ENCODE data around the gene ADGRA1.
"Not testable (repeated sequence)": the region's sequence is repeated elsewhere in the genome, so short reads cannot be mapped to it uniquely, and the experiment has no call there.

Gene ADGRA1

GRCh38 chr10:133048926-133049325 lies 38.8 kb upstream of the ADGRA1 start:
- no peaks in the 10 kb centered on the region for H3K4me1 Mint-ChIP-seq (ENCODE audit: low read depth)
- H3K27ac Mint-ChIP-seq, result no peak overlapping the region
- H3K27me3 Mint-ChIP-seq, result no peaks in the 10 kb centered on the region
- no peaks in the 10 kb centered on the region for H3K9me3 Mint-ChIP-seq (ENCODE audit: low read depth)
- no peak overlapping the region for H3K4me3 Mint-ChIP-seq
- no peaks in the 10 kb centered on the region for H3K36me3 Mint-ChIP-seq

- H3K4me1 Mint-ChIP-seq (ENCODE audit: low read depth), result no peaks in the 10 kb centered on the region
Observed at GRCh38 chr10:133049639-133050038, 38.1 kb upstream of the ADGRA1 start.

GRCh38 chr10:133050371-133050770 lies 37.4 kb upstream of the ADGRA1 start:
- Mint-ChIP-seq H3K27me3 (no peaks in the 10 kb centered on the region), H3K27ac (no peak overlapping the region), H3K9me3 (ENCODE audit: low read depth) (no peaks in the 10 kb centered on the region), H3K4me3 (no peak overlapping the region), H3K4me1 (ENCODE audit: low read depth) (no peaks in the 10 kb centered on the region), H3K36me3 (no peaks in the 10 kb centered on the region)

More at GRCh38 chr10:133049639-133050038, 38.1 kb upstream of the ADGRA1 start:
- Mint-ChIP-seq H3K27me3 (no peaks in the 10 kb centered on the region), H3K27ac (no peak overlapping the region), H3K4me3 (no peak overlapping the region), H3K9me3 (ENCODE audit: low read depth) (no peaks in the 10 kb centered on the region), H3K36me3 (no peaks in the 10 kb centered on the region)

DNA sequence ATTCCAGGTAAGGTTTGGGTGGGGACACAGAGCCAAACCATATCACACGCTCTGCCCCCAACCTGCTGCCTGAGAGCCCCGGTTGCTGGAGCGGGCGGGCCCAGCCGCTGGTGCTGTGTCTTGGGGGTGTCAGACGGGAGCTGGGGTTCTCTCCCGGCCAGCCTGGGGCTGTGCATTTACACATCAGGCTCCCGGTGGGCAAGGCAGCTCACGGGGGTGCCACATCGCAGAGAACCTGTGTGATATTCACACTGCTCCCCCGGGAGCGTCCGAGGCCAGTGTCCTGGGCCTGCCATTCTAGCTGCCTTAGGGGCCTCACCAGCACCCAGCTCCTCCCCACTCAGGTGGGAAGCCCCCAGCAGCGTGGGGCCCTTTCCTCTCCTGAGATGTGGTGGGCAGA lies 35.6 kb upstream of the ADGRA1 start:
- H3K27ac Mint-ChIP-seq, result no peak overlapping the region
- H3K4me1 Mint-ChIP-seq (ENCODE audit: low read depth), result peaks cover 6% of the 10 kb centered on the region
- H3K36me3 Mint-ChIP-seq, result no peaks in the 10 kb centered on the region
- no peak overlapping the region for H3K4me3 Mint-ChIP-seq
- no peaks in the 10 kb centered on the region for H3K9me3 Mint-ChIP-seq (ENCODE audit: low read depth)
- H3K27me3 Mint-ChIP-seq, result no peaks in the 10 kb centered on the region

GRCh38 chr10:133053527-133054133 lies 34.1 kb upstream of the ADGRA1 start:
- H3K27me3 Mint-ChIP-seq; H3K4me3 Mint-ChIP-seq; H3K27ac Mint-ChIP-seq; H3K36me3 Mint-ChIP-seq; H3K9me3 Mint-ChIP-seq (ENCODE audit: low read depth): not testable (repeated sequence)
- peaks cover 14% of the 10 kb centered on the region for H3K4me1 Mint-ChIP-seq (ENCODE audit: low read depth)

GRCh38 chr10:133055470-133055869 lies 32.3 kb upstream of the ADGRA1 start:
- no peaks in the 10 kb centered on the region for H3K36me3 Mint-ChIP-seq
- H3K9me3 Mint-ChIP-seq (ENCODE audit: low read depth), result no peaks in the 10 kb centered on the region
- H3K4me1 Mint-ChIP-seq (ENCODE audit: low read depth), result peaks cover 21% of the 10 kb centered on the region
- no peak overlapping the region for H3K27ac Mint-ChIP-seq
- H3K27me3 Mint-ChIP-seq, result no peaks in the 10 kb centered on the region
- H3K4me3 Mint-ChIP-seq, result no peak overlapping the region

DNA sequence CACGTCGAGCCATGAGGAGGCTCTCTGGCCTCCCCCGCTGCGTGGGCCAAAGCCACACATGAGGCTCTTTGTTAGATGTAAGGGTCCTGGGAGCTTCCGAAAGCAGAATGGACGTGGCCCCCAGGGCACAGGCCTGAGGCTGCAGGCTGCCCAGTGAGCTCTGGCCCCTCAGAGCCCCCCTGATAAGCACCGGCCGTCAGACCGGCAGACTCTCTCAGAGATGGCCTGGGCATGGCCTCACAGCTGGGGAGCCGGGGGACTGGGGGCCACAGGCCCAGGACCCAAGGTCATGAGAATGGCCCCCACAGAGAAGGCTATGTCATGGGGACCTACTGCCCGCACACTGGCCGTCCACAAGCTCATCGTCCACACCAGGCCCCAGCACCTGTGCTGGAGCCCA lies 31.7 kb upstream of the ADGRA1 start:
- Mint-ChIP-seq H3K4me1 (ENCODE audit: low read depth) (peaks cover 21% of the 10 kb centered on the region), H3K27ac (no peak overlapping the region), H3K27me3 (no peaks in the 10 kb centered on the region), H3K36me3 (no peaks in the 10 kb centered on the region), H3K4me3 (no peak overlapping the region), H3K9me3 (ENCODE audit: low read depth) (no peaks in the 10 kb centered on the region)

DNA sequence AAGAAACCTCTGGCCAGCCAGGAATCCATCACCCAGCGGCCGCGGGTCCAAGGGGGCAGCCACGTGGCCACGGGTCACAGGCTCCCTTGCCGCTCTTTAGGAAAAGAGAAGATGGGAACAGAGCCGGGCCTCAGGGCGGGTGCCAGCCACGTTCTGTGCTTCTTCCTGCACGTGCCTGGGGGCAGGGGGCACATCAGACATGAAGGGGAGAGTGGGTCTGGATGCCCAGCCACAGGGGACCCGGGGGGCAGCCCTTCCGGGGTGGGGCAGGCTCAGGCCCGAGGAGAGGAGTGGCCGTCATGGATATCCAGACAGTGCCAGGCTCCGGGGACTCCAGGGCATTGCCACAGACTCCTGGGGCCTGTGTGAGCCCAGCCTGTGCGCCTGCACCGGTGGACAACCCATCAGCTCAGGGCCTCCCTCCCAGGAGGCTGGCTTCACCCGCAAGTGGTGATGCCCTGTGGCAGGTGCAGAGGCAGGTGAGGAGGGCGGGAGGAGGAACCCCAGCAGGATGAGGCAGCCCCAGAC lies 31.0 kb upstream of the ADGRA1 start:
- Mint-ChIP-seq H3K9me3 (ENCODE audit: low read depth) (no peaks in the 10 kb centered on the region), H3K4me1 (ENCODE audit: low read depth) (peaks cover 21% of the 10 kb centered on the region), H3K36me3 (no peaks in the 10 kb centered on the region), H3K27ac (no peak overlapping the region), H3K4me3 (no peak overlapping the region), H3K27me3 (no peaks in the 10 kb centered on the region)

DNA sequence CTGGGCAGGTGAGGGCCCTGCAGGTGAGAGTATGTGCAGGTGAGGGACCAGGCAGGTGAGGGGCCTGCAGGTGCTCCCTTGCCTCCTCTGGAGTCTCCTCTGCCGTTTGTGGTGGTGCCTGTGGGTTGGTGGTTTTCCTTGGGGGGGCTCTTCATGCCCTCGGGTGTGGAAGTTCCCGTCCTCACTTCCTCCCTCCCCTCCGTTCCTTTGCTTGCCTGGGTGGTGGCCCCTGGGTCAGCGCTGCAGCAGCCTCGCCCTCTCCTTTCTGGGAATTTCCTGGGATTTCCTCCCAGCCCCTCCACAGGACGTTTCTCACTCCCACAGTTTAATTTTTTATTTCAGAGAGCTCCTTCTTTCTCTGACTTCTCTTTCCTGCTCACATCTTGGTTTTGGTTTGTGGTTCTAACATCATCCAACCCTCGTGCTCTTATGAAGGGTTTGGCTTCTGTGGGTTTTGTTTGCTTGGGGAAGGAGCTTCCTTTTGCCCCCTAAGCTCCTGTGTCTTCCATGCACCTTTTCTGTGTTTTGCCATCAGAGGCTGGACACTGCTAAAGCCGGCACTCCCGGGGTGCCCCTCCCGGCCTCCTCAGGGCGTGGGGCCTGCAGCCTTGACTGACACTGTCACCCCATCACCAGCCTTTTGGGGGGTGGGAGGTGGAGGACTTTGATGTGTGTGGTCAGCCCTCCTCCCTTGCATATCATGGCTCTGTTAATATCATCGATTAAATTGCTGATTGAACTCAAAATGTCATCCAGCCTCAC lies 29.2 kb upstream of the ADGRA1 start:
- Mint-ChIP-seq H3K9me3 (ENCODE audit: low read depth) (no peaks in the 10 kb centered on the region), H3K4me3 (peak overlapping the region; percentile 12), H3K4me1 (ENCODE audit: low read depth) (peaks cover 21% of the 10 kb centered on the region), H3K27ac (no peak overlapping the region), H3K27me3 (no peaks in the 10 kb centered on the region), H3K36me3 (no peaks in the 10 kb centered on the region)

DNA sequence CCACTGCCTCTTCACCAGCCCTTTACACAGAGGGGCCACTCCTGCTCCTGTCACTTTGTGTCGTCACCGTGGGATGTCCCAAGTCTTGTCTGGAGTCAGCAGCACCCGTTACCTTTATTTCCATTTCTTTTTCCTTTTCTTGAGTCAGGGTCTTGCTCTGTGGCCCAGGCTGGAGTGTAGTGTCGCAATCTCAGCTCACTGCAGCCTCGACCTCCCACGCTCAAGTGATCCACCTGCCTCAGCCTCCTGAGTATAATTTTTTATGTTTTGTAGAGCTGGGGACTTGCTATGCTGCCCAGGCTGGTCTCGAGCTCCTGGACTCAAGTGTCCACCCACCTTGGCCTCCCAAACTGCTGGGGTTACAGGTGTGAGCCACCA lies 28.6 kb upstream of the ADGRA1 start:
- Mint-ChIP-seq H3K27ac (no peak overlapping the region), H3K27me3 (no peaks in the 10 kb centered on the region), H3K4me3 (no peak overlapping the region), H3K36me3 (no peaks in the 10 kb centered on the region), H3K4me1 (ENCODE audit: low read depth) (peaks cover 21% of the 10 kb centered on the region), H3K9me3 (ENCODE audit: low read depth) (no peaks in the 10 kb centered on the region)

DNA sequence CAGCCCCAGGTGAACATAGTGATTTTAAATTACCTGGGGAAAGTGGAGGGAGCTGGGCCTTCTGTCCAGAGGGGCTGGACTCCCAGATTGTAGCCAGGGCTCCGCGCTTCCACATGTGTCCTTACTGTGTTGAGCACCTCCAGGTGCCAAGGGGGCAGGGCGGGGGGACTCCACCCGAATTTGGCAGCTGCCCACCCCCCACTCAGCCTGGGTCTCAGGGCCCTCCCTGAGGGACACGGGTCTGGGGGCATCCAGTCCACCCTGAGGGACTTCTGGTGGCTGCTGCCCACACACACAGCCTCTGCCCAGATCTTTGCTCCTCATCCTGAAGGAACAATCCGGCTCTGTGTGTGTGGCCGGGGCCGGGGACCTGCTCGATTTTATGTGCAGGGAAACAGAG lies 28.2 kb upstream of the ADGRA1 start:
- H3K27ac Mint-ChIP-seq, result no peak overlapping the region
- H3K9me3 Mint-ChIP-seq (ENCODE audit: low read depth), result no peaks in the 10 kb centered on the region
- no peaks in the 10 kb centered on the region for H3K36me3 Mint-ChIP-seq
- H3K4me1 Mint-ChIP-seq (ENCODE audit: low read depth), result peaks cover 21% of the 10 kb centered on the region
- no peak overlapping the region for H3K4me3 Mint-ChIP-seq
- no peaks in the 10 kb centered on the region for H3K27me3 Mint-ChIP-seq

DNA sequence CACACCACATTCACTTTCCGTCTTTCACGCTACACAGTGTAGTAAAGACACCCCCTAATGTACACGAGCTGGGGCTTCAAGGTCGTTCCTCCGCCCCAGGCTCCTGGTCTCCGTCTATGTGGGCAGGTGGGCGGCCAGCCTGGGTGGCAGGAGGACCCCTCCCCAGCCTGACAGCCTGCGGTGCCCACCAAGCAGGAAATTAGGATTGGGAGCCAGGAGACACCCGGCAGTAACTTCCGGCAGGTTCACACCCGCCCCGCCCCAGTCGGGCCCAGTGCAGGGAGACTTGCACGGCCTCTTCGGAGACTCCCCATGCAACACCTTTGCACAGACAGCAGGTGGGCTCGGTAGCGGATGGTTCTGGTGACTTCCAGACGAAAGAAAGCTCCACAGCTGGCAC lies 27.7 kb upstream of the ADGRA1 start:
- Mint-ChIP-seq H3K9me3 (ENCODE audit: low read depth) (no peaks in the 10 kb centered on the region), H3K27me3 (no peaks in the 10 kb centered on the region), H3K4me1 (ENCODE audit: low read depth) (peaks cover 21% of the 10 kb centered on the region), H3K27ac (no peak overlapping the region), H3K36me3 (no peaks in the 10 kb centered on the region), H3K4me3 (no peak overlapping the region)

GRCh38 chr10:133060466-133060865 lies 27.3 kb upstream of the ADGRA1 start:
- H3K4me3 Mint-ChIP-seq, result no peak overlapping the region
- H3K9me3 Mint-ChIP-seq (ENCODE audit: low read depth), result no peaks in the 10 kb centered on the region
- H3K27ac Mint-ChIP-seq, result no peak overlapping the region
- no peaks in the 10 kb centered on the region for H3K27me3 Mint-ChIP-seq
- H3K4me1 Mint-ChIP-seq (ENCODE audit: low read depth), result peaks cover 21% of the 10 kb centered on the region
- H3K36me3 Mint-ChIP-seq, result no peaks in the 10 kb centered on the region

- H3K4me3 Mint-ChIP-seq, result no peak overlapping the region
- no peak overlapping the region for H3K27ac Mint-ChIP-seq
- H3K9me3 Mint-ChIP-seq (ENCODE audit: low read depth), result no peaks in the 10 kb centered on the region
- no peaks in the 10 kb centered on the region for H3K36me3 Mint-ChIP-seq
- no peaks in the 10 kb centered on the region for H3K27me3 Mint-ChIP-seq
- H3K4me1 Mint-ChIP-seq (ENCODE audit: low read depth), result peaks cover 21% of the 10 kb centered on the region
Observed at GRCh38 chr10:133060881-133061280, 26.8 kb upstream of the ADGRA1 start.

- Mint-ChIP-seq H3K4me3 (no peak overlapping the region), H3K36me3 (no peaks in the 10 kb centered on the region), H3K27ac (no peak overlapping the region)
Observed at GRCh38 chr10:133061296-133062038, 26.3 kb upstream of the ADGRA1 start.

More at GRCh38 chr10:133061296-133062038, 26.3 kb upstream of the ADGRA1 start:
- Mint-ChIP-seq H3K27me3 (no peaks in the 10 kb centered on the region), H3K4me1 (ENCODE audit: low read depth) (peaks cover 19% of the 10 kb centered on the region), H3K9me3 (ENCODE audit: low read depth) (no peaks in the 10 kb centered on the region)
